Stimulated activated CD8-positive, alpha-beta memory T cell treated with anti-CD3 and anti-CD28 coated beads, Interleukin-15, amount 100 ng/mL, for 24 hours (primary cell): ENCODE data around the gene ANKRD9.

Experiments
- DNase-seq: peaks from one replicate; pipeline ENCODE4 v3.0.0-alpha.2; 2020; ENCODE audit warnings: low read depth

Gene ANKRD9

DNA sequence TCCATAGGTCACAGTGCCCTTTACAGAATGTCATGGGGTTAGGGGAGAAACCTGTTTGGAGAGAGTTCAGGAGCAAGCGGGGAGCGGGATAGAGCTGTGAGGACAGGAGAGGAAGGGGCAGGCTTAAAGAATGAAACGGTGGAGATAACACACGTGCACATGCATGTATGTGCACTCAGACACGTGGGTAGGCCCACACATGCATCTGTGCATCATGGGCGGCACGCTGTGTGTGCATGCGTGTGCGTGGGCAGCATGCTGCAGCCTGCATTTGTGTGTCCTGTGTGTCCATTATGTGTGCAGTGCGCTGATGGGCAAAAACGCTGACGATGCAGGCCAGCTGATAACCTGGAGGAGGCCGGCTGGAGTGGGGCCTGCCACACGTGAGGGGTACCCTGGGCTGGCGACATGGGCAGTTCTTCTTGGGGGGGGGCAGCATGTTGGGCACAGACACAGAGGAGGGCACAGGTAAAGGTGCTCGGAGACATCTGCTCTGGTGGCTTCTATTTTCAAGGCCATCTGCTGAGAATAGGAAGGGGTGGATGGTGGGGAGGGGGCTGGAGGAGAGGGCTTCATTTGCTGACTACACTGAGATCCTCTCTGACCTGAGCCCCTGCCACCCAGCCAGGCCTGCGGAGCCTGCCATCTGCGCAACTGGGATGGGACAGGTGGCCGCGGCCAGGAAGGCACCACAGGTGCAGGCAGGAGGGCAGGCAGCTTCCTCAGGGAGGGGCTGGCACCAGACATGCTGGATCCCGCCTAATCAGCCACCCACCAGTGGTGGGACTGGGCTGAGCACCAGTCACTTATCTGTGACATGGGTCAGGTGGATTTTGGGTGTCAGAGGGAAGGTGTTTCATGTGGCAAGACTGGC, 4.6 kb upstream of the ANKRD9 start:
- no peak for DNase-seq

DNA sequence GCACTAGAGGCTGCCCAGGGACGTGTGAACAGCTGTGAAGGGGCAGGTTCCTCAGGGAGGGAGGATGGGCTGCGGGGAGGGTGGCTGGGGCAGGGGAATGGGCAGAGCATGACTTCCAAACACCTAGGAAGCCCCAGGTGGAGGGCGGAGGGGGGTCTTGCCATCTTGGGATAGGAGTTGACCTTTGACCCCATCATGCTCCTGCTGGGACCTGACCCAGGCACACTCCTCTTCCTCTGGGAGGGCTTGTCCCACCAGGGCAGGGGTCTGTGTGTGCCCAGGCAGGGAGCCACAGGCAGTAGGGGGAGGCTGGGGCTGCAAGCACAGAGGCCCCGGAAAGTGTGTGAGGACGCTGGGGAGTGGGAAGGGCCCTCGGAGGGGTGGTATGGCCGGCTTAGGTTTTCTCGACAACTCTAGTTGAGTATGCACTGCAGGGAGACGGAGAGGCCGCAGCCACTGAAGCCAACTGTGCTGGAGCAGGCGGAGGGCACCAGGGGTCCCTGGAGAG, 3.3 kb upstream of the ANKRD9 start:
- DNase-seq = no peak

DNA sequence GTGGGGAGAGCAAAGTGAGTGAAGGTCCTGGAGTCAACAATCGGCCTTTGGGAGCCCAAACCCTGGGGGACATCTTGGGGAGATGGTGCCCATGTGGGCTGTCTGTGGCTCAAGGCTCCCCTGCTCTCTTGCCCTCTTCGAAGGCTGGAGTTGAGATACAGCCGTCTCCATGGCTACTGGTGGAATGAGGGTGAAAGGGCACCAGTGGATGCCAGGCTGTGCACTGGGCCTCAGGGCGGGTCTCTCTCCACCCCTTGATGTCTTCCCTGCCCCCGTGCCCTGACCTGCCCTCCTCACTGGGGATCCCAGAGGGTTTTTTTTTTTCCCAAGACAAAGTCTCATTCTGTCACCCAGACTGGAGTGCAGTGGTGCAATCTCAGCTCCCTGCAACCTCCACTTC, 2.0 kb upstream of the ANKRD9 start:
- no peak for DNase-seq

DNA sequence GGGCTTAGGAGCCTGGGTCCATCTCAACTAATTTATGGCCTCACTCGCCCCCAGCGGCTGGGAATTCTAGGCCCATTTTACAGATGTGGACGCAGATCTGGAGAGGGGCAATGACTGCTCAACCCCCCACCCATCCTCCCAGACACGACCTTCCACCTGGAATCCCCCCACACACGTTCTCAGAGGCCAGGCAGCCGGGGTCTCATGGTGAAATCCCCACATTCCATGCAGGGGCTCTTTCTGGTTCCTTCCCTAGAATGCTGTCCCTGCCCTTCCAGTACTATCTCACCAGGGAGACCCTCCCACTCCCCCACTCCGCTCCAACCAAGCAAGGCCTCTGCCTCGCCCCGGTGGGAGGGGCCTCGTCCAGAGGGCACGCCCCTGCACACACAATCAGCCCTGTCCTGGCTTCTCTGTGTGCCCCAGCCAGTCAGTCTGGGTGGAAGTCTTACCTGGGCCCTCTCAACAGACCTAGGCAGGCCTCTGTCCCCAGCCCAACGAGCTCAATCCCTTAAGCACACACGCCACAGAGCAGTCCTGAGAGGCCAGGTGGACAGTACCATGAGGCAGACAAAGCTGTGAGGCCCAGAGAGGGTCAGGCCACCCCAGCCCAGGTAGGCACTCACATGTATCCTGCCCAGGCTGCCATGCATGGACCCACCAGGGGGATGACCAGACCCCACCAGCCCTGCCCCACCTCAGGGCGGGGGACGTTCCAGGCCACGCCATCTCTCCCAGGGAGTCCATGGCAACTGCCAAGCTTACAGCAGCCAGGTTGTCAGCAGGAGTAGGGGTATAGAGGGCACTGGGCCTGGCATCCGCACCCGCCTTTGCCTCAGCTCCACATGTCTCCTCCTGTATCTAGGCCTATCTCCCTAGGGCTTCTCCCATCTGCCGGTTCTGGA, 1.3 kb upstream of the ANKRD9 start:
- DNase-seq = no peak

DNA sequence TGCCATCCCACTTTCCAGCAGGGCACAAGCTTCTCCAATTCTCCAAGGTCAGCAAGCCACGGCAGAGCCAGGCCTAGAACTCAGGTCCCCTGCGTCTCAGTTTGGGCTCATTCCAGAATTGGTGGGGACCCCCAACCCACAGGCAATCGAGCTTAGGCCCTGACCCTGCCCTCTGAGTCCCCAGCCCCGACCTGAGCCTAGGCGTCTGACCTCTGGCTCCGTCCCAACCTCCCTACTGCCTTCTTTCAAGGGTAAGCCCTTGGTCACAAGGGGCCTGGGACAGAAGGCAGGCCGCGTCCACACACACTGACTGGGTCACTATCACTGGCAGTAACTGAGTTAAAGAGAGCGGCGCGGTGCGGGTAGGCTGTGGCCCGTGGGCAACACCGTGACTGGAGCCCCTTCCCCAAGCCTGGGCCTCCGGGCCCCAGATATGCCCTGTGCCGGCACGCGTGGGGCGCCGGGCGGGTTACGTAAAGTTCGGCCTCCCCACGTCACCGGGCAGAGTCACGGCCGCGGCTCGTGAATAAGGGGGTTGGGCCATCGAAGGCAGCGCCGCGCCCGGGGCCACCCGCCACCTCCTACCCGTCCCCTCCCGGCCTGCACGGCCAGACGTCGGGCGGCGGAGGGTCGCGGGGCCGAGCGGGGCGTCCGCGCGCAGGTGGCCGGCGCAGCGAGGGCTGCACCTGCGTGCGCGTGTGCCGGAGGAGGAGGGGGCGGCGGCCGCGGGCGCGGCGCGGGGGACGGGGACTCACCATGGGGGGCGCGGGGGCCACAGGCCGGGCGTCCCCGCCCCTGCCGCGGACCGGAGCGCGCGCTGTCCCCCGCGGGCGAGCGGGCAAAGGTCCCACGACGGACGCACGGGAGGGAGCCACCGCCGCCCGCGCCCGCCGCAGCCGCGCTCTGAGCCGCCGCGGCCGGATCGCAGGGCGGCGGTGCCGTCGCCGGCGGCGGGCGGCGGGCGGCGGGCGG, 516 bp downstream of the ANKRD9 start:
- DNase-seq = no peak

DNA sequence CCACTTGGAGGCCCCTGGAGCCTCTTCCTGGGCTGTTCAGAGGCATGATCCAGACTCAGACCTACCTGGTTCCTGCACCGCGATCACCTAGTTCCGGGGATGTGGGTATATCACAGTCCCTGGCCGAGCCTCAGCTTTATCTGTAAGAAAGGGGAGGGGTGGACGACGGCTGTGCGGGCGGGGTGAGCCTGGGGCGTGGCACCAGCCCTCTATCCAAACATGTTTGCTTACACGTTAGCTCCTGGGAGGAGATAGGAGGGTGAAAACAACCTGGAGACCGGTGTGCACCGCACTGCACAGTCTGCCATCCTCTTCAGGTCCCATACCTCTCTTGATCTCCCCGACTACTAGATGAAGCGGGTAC, 1.2 kb downstream of the ANKRD9 start:
- DNase-seq = no peak

DNA sequence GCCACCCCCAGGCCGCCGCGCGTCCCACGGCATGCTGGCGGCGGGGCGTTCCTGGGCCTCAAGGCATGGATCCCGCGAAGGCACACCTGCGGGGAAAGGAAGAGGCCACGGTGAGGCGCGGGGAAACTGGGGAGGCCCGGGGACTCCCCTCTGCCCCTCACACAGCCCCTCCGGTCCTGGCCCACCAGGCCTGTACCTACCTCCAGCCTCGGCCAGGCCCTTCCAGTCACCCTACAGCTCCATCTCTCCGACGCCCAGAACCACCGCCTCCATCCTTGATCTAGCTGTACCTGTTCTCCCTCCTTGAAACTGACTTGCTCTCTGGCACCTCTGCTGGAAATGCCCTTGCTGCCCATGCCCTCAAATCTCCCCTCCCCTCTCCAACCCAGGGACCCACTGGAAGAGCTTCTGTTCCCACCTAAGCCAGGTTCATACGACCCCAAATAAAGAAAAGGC, 1.7 kb downstream of the ANKRD9 start:
- no peak for DNase-seq

DNA sequence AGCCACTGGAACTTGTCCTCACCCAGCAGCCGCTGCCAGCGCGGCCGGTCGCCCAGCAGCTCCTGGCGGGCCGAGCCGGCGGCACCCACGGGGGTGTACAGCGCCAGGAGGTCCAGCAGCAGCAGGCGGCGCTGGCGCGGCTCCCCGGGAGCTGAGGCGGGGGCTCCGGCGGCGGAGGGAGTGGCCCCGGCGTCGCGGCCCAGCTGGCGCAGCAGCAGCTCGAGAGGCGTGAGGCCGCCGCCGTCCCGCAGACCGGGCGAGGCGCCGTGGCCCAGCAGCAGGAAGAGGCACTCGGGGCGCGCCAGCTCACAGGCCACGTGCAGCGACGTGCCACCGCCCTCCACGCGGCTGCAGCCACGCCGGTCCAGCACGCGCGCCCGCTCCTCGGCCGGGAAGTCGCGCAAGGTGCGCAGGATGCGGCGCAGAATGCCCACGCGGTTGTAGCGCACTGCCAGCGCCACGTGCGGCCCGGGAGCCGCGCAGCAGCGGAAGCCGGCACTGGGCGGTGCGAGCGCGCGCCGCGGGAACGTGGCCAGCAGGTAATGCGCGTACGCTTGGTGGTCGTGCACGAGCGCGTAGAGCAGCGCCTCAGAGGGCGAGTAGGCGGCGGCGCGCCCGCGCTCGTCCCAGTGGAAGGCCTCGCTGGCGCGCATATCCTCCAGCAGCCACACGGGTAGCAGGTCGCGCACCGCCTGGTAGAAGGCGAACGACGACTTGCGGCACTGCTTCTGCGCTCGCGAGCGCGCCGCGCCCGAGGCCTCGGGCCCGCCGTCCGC, 2.3 kb downstream of the ANKRD9 start:
- no peak for DNase-seq

DNA sequence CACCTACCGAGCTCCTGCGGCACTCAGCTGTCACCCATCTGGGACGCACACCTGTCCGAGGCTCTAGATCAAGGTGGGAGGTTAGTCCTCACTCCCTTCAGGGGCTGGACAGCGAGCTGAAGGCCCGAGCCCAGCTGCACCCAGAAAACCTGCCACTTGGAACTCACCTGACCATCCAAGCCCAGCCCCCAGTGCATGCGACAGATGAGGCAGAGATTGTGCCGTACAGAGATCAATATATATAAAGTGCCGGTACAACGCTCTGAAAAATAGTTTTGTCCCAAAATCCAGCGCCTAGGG, 3.0 kb downstream of the ANKRD9 start:
- DNase-seq = no peak

DNA sequence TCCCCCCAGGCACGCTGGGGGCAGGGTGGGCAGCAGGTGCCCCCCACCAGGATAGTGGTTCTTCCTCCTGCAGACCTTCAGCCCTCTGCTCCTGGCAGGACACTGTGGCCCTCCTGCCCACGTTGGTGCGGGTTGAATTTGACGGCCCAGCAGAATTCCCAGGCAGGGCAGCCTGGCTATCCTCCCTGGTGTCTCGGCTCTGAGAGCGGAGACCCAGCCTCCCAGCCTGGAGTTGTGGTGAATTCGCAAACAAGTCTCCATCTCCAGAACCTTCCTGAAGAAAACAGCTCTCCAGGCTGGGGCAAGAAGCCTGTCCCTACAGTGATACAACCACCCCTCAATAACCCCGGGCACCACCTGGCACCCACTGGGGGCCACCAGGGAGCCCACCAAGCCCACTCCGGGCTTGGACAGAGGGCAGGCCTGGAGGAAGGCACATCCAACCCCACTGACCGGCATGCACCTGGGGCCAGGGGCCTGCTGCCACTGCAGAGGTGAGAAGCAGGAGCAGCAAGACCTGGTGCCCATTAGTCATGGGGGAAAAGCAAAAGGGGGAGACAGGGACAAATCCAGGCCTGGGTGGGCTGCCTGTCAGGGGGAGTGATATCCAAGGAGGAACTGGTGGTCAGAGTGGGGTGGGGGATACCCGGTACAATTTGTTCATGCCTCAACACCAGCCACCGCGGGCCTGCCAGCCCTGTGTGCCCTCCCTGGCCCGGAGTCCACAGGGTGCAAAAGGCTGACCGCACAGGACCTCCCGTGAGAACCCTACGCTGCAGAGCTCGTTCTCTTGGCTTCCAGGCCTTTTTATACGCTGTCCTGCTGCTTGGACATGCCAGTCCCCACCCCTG, 3.6 kb downstream of the ANKRD9 start:
- no peak for DNase-seq

DNA sequence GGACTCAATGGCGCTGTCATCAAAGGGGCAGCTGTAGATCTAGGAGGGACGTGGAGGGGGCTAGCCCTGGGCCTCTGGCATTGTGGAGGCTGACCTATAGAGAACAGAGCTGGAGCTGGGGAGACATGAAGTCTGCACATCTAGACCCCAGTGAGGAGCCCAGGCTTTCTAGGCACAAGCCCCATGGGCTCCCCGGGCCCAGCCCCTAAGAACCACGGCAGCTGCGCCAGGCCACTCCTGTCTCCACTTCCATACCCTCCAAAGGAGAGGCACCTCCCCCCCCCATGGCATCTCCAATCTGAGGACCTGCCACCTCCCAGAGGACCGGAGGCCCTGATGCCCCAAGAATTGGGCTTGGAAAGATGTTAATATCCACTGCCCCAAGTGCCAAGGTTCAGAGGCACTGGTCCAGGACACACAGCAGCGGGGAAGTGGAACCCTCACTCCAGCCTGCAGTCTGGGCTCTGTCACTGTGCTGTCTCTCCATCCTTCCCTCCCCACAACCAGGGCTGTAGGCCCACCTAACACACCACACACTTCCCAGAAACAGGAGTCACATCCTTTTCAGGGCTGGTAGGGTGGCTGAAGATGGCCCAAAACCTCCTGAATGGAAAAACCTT, 4.5 kb downstream of the ANKRD9 start:
- no peak for DNase-seq

DNA sequence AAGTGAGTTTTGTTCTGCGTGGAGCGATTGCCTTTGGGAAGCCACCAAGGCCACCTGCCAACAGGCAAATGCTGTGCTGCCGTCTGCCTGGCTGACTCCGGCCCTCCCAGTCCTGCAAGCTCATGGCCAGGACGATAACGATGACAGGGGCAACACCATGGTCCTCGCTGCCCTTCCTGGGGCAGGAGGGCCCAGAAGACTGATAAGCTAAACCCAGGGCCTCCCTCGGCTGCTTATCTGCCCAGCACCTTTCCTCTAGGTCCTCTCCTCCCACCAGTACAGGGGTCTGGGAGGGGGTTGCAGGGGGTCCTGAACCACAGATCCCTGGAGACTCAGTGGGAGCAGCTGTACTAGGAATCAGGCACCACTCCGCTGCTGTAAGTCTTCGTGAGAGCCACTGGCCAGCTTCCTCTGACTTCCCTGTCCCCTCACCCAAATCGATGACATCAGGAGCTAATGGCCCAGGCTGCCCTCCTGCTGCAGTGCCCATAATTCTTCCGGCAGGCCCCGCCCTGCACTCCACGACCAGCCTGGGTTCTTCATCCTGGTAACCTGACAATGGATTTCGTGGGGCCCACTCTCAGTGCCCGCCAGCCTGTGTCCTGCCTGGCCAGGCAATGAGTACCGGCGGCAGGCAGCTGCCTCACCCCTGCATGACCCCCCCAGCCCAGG, 5.1 kb downstream of the ANKRD9 start:
- no peak for DNase-seq

DNA sequence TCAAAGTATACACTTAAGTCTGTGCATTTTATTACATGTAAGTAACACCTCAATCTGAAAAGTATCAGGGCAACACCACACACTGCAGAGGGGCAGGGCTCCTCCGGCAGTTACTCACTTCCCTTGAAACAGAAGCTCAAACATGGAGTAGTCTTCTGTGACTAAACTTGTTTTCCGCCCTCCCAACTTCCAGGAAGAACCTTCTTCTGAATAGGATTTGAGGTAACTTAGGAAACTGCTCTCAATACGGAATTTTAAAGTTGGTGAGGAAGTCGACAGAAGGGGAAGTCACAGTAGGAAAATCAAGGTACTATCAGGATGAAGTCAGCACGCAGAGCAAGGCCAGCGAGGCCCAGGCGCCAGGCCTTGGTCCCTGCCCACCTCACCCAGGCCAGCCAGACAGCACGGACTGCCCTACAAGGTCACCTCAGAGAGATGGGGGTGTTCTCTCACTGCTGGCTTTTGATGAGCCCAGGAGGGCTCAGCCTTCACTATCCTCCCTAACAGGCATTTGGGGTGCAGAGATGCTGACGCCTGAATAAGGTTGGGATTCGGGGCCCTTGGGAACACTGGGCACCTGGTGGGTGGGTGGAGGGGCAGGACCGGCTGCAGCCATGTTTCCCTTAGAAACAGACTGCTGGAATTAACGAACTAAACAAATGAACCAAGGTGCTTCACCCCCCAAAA, 5.8 kb downstream of the ANKRD9 start:
- DNase-seq = no peak

DNA sequence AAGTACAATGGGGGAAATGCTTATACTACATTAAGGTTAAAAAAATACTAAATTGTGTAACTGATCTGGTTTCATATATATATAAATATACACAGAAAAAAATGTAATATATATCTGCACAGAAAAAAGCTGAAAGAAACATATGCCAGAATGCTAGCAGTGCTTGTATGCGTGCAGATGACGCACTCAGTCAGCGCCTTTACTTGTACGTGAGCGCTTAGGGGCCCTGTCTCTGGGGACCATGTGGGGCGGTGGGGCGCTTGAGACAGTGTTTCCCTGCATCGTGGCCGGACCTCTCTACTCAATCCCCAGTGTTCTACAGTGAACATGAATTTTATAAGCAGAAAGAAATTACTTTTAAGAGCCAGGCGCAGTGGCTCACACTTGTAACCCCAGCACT, 7.0 kb downstream of the ANKRD9 start:
- DNase-seq = no peak

DNA sequence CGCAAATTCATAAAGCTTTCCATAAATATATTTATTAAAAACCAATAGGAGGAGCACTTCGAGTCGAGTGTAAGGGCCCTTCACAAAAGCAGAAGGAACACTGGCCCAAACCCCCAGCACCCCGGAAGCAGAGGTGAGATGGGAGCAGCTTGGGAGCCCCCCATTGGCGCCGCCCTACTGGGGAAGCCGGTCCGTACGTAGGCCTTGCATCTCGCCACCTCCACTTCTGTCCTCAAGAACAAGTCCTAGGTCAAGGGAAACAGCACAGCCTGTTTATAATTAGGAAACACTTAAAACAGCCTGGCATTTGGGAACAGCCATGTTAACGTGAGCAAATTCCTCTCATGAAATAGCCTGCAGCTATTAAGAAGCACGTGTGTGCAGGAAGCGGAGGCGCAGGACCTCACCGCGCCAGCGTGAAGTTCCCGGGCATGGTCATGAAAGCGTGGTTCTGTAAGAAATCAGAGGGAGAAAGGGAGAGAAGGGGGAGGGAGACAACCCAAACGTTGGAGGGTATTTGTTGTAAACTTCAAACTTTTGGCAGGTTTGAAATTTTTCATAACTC, 7.7 kb downstream of the ANKRD9 start:
- DNase-seq = no peak

DNA sequence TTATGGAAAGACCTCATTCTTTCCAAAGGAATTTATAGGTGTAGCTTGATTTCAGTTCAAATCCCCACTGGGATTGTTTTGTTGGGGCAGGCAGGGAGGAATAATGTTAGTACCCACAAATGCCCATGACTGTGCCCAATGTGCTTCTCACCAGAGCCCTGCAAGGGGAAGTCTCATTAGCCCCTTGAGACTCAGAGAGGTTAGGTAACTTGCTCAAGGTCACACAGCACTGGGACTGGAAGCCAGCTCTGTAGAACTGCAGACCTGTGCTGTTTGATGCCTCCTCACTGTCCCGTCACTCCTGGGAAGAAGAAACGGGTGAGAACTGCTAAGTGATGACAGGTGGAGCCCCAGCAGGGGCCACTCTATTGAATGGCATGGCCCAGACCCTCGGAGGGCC, 8.9 kb downstream of the ANKRD9 start:
- DNase-seq = no peak

DNA sequence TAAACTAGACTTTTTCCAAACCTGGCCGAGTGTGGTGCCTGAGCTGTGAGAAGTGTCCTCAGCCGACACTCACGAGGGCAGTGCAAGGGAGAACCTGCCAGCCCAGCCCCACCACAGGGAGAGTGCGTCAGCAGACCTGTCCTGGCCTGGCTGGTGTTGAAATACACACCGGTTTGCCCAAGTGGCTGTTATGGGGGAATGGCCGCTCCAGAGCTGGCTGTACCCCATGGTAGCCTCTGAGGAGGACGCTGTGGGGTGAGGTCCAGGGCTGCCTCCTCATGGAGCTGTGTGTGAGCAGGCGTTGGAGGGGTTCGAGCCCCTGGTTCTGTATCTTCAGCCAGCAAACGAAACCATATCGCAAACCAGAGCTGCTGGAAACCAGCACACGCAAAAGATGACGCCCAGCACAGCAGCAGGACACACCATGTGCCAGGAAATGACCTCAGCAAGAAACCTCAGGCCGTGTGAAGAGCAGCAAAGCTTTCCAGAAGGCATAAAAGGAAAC, 9.4 kb downstream of the ANKRD9 start:
- no peak for DNase-seq
